Measurements from ENCODE around the gene HOXB6.

The HOXB6 gene

GRCh38 chr17:48565925-48566710 lies 38.7 kb downstream of the HOXB6 start:
- DNase-seq (ENCODE audit: low read depth), result no peak

DNA sequence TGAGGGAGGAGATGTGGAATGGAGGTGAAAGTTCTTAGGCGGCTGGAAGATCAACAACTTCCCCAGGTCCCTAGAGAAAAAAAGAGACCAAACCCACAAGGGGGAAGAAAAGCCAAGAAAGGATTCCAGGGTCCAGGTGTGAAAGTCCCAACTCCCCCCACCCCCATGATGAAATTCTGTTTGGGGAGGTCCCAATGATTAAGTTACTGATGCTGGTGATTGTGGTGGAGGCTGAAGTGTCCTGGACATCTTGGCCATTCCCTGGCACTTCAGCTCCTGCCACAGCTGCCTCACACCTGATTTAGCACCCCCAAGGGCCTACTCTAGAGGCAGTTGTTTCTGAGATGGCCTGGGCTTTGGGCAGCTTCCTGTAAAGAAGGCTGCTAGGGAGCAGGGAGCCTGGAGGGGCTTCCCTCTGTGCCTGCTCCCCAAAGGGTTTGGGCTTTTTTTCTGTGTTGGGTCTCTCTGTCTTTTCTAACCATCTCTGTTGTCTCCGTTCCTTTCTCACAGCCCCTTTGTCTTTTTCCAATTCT lies 39.7 kb downstream of the HOXB6 start:
- no peak for DNase-seq (ENCODE audit: low read depth)

- DNase-seq (ENCODE audit: low read depth), result no peak
Measured at GRCh38 chr17:48564188-48565021, 40.4 kb downstream of the HOXB6 start.

DNA sequence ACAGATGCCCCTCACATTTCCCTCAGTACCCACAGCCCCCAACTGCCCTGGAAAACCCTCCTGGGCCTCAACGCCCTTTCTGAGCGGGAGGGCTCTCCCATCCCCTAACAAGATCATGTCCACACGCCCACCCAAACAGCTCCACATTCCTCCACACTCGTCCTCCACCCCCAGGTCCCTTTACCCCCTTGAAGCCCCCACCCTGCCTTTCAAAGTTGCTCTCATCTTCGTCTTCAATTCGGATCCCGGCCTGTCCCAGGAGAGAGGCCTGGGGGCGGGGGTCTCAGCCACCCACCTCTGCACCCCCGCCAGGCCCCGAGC lies 41.0 kb downstream of the HOXB6 start:
- no peak for DNase-seq (ENCODE audit: low read depth)

DNA sequence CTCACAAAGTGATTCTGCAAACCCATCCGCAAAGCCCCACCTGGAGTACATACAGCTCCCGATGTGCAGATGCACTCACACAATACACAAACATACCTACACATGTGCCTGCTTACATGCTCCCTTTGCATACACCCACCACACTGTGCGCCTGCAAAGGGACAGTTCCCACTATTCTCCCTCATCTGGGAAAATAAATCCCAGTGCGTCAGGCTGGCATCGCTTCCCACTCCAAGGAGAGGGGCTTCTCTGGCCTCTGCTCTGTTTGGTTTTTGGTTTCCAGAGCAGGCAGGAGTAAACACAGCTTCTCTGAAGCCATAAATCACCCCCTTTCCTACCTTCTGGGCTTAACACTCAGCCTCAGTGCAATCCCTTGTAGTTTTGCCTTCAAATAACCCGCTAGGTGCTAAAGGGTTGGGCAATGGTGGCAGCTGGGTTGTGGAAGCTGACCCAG lies 41.4 kb downstream of the HOXB6 start:
- no peak for DNase-seq (ENCODE audit: low read depth)

GRCh38 chr17:48562934-48563333 lies 41.9 kb downstream of the HOXB6 start:
- no peak for DNase-seq (ENCODE audit: low read depth)

DNA sequence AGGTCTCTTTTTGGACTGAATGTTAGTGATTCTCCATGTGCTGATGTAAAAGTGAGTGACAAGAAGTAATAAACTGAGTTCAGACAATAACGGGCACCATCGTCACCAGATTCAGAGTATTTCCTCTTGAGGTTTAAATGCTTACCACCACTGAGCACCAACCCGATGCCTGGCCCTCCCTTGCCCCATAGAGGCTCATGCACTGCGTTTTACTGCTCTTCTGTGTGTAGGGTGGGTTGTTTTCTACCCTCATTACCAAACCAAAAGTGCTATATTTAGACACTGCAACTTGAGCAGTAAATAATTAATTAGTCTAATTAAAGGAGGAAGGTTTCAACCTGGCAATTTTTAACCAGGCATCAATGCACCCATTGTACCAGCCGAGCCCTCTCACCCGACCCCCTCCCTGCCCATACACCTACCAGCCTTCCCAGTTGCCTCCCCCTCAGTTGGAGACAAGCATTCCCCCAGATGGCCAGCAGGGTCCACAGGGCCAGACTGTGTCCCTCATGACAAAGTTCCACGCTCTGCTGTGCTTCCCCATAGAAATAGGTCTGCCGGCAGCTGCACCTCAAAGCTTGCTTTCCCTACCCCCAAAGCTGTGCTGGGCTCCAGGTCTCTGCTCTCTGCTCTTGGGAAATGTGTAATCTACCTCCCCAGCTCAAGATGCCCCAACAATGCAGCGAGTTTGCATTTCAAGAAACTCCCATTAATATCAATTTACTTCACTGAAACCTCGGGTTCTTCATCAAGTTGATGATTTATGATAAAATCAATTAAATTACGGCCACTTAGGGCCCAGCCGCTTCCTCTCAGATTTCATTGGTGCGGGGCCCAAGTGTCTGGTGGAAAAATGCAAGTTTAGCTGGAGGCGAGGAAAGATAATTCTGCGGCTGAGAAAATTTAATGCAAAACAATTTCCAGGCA lies 42.6 kb downstream of the HOXB6 start:
- no peak for DNase-seq (ENCODE audit: low read depth)

GRCh38 chr17:48559840-48560817 lies 44.7 kb downstream of the HOXB6 start:
- no peak for DNase-seq (ENCODE audit: low read depth)

GRCh38 chr17:48559122-48559839 lies 45.5 kb downstream of the HOXB6 start:
- DNase-seq (ENCODE audit: low read depth), result no peak

DNA sequence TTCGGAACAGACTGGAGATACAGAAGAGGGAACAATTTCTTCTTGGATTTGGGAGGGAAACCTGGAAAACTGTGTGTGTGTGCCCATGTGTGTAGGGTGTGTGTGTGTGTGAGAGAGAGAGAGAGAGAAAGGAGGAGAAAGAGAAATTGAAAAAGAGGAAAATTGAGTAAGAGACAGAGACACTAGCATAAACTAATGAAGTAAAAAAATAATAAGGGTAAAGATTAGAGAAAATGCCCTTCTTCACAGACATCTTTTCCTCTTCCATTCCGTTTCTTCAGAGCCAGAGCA lies 46.0 kb downstream of the HOXB6 start:
- DNase-seq (ENCODE audit: low read depth), result no peak

DNA sequence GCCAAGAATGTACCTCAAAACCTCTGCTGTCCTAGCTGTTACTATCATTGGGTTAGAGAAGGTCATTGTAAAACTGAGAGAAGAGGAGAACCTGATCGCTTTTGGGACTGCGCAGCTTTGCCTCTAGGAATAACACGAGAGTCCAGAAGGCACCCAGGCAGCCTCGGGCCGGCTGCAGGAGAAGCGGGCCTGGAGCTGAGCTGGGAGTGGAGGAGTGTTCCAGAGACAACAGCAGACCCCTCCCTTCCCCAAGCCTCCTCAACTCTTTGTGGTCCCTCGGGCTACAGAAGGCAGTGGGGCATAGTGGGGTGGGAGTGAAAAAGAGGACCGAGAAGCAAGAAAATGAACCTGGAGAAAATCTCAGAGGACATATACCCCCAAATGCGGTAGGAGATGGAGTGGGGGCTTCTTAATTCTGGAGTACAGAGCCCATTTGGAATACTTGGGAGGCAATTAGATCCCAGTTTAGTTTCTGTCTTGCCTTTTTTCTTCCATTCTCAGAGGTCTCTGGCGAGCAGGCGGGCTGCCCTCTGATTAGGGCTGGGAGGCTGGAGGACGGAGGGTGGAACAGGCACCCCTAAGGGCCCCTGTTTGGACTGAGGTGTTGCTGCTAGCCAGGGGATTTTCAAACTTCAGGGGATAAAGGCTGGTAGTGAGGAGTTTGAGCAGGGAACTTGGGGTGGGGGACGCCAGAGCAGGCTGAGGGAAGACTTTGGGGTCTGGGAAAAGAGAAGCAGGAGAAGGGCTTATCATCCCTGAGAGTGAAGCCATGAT lies 46.5 kb downstream of the HOXB6 start:
- DNase-seq (ENCODE audit: low read depth), result no peak

GRCh38 chr17:48556576-48557401 lies 48.0 kb downstream of the HOXB6 start:
- no peak for DNase-seq (ENCODE audit: low read depth)

DNA sequence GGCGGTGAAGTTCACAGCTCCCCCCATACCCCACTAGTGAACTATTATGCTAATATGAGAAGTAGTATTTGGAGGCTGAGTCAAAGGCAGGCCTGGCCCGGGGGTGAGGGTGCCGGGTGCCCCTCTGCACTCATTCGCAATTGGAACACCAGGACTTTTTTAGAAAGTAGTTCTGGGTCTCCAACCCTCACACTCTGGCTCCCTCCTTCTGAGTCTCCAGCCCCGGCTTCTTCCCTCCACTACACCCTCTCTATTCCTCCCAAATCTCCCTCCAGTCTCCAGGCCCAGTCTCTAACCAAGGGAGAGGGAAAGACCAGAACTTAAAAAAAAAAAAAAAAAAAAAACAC lies 48.6 kb downstream of the HOXB6 start:
- DNase-seq (ENCODE audit: low read depth), result no peak

GRCh38 chr17:48555258-48556228 lies 49.2 kb downstream of the HOXB6 start:
- no peak for DNase-seq (ENCODE audit: low read depth)

DNA sequence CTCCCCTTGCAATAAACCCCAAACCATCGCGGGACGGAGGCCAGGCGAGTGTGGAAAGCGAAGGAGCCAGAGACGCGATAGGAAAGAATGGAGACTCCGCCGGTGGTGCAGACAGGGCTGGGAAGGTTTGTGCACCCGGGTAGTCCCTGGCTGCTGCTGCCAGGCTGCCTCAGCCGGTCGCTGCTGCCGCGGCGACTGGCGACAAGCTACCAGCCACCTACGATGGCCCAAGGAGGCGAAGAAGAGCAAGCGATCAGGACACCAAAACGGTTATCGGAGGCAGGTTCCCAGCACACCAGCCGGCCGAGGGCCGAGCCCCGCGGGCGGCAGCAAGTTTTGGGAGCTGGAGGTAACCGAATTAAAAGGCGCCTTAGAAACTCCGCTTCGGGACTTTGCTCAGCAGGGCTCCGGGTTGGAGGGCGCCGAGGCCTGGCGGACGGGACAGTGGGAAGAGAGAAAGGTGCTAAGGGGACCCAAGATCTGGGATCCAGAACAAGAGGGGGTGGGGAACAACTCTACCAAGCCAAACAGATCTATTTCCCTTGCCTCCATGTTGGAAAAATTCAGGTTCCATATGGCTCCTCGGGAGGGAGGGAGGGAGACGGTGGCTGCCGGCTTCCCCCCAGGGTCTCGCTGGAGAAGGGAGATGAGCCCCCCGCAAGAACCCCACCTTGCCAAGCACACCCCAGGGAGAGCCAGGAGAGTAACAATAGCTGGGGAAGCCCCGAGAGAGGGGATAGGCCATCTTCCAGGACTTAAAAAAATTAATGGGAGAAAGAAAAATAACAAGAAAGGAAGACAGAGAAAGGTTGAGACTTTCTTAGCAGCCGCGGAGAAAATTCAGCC lies 50.2 kb downstream of the HOXB6 start:
- no peak for DNase-seq (ENCODE audit: low read depth)

GRCh38 chr17:48553826-48554225 lies 51.0 kb downstream of the HOXB6 start:
- DNase-seq (ENCODE audit: low read depth), result no peak

GRCh38 chr17:48553190-48553547 lies 51.6 kb downstream of the HOXB6 start:
- no peak for DNase-seq (ENCODE audit: low read depth)
